GM13976 (cell line): ENCODE results near the gene TMEM156.

Source experiments
- DNase-seq: peaks from one replicate; pipeline ENCODE4 v3.0.0; 2012; ENCODE audit warnings: low spot score
- CTCF ChIP-seq: IDR thresholded peaks from 2 replicates; pipeline ENCODE4 v1.5.1; 2012; ENCODE audit warnings: borderline replicate concordance, mild to moderate bottlenecking; ENCODE audit not compliant: insufficient read depth; ENCODE audit errors: extremely low read depth, missing control alignments, control extremely low read depth
- in situ Hi-C: fragments of 300-500 bp; cut with MboI; formaldehyde crosslinking; loops from one replicate; pipeline ENCODE4 v1.12.0; 2022; ENCODE audit warnings: low sequenced_read_pairs, mixed read lengths, inconsistent platforms; ENCODE audit not compliant: unreplicated experiment

TMEM156 gene

GRCh38 chr4:38917481-38918025 is 114.7 kb downstream of the TMEM156 start:
- no peak for TF ChIP-seq CTCF
- in situ Hi-C loops: no loop called here
- no peak for DNase-seq
